Measurements from ENCODE around the gene CIB4. TPM values are rescaled to one million over a fixed set of nuclear protein-coding genes. Genes with fewer than 3 reads are reported as not detected.
"Not testable (repeated sequence)": the region's sequence is repeated elsewhere in the genome, so short reads cannot be mapped to it uniquely, and the experiment has no call there.

The CIB4 gene
- total RNA-seq, 8 experiments from 2014 or later: 0.50 to 1.00 TPM; not detected in 6

- in situ Hi-C loops (cut with MboI; ENCODE audit: low pct_unique_long_range_greater_than_20kb in 2 of 9, low sequenced_read_pairs in 9 of 9, unreplicated experiment in 9 of 9): no loop called here
- Histone ChIP-seq H3K4me3 (no peak overlapping the region), H3K27ac (no peak overlapping the region), H3K4me1 (replicated peaks in 1 of 2) (no peaks in the 10 kb centered on the region)
- WGBS, 10 experiments: 22 to 100% (median 85%) methylated on average over 3 to 10 of the region's 14 CpGs; no CpG with 5 or more reads in 7 of the 10 experiments
- peak in 2 of 8 experiments; percentile 61 to 91 for ATAC-seq (replicated peaks in 6 of 8)
Measured at GRCh38 chr2:26674002-26674751, 33.0 kb upstream of the CIB4 start.

- no peak overlapping the region for H3K27ac ChIP-seq
- H3K4me3 ChIP-seq: no peak overlapping the region
- no peaks in the 10 kb centered on the region for H3K4me1 ChIP-seq (replicated peaks in 1 of 2)
- 0 to 94% (median 48%) methylated on average over 1 to 8 of the region's 9 CpGs; no CpG with 5 or more reads in 3 of the 10 experiments for WGBS, 10 experiments
- in situ Hi-C loops (cut with MboI; ENCODE audit: low pct_unique_long_range_greater_than_20kb in 2 of 9, low sequenced_read_pairs in 9 of 9, unreplicated experiment in 9 of 9): no loop called here
- ATAC-seq (replicated peaks in 6 of 8): no peak
Measured at GRCh38 chr2:26672818-26673393, 31.7 kb upstream of the CIB4 start.

GRCh38 chr2:26672112-26672817, 31.1 kb upstream of the CIB4 start:
- ATAC-seq (replicated peaks in 6 of 8): no peak
- in situ Hi-C loops (cut with MboI; ENCODE audit: low pct_unique_long_range_greater_than_20kb in 2 of 9, low sequenced_read_pairs in 9 of 9, unreplicated experiment in 9 of 9): no loop called here
- Histone ChIP-seq H3K4me1 (replicated peaks in 1 of 2) (no peaks in the 10 kb centered on the region), H3K27ac (no peak overlapping the region), H3K4me3 (no peak overlapping the region)
- 59 to 100% (median 83%) methylated on average over 1 to 6 of the region's 11 CpGs; no CpG with 5 or more reads in 5 of the 10 experiments for WGBS, 10 experiments

GRCh38 chr2:26671691-26672090, 30.5 kb upstream of the CIB4 start:
- Histone ChIP-seq H3K27ac (no peak overlapping the region), H3K4me3 (no peak overlapping the region), H3K4me1 (replicated peaks in 1 of 2) (no peaks in the 10 kb centered on the region)
- no peak for ATAC-seq (replicated peaks in 6 of 8)
- in situ Hi-C loops (cut with MboI; ENCODE audit: low pct_unique_long_range_greater_than_20kb in 2 of 9, low sequenced_read_pairs in 9 of 9, unreplicated experiment in 9 of 9): no loop called here
- WGBS, 10 experiments: 54 to 92% (median 83%) methylated on average over 1 to 5 of the region's 5 CpGs; no CpG with 5 or more reads in 3 of the 10 experiments

- in situ Hi-C loops (cut with MboI; ENCODE audit: low pct_unique_long_range_greater_than_20kb in 2 of 9, low sequenced_read_pairs in 9 of 9, unreplicated experiment in 9 of 9): no loop called here
- Histone ChIP-seq H3K4me1 (replicated peaks in 1 of 2) (no peaks in the 10 kb centered on the region), H3K4me3 (no peak overlapping the region), H3K27ac (no peak overlapping the region)
- ATAC-seq (replicated peaks in 6 of 8): no peak
- WGBS, 10 experiments: 50 to 100% (median 75%) methylated on average over 1 to 2 of the region's 5 CpGs; no CpG with 5 or more reads in 3 of the 10 experiments
Measured at GRCh38 chr2:26670931-26671460, 29.8 kb upstream of the CIB4 start.

- H3K4me3 ChIP-seq: no peak overlapping the region
- ATAC-seq (replicated peaks in 6 of 8): no peak
Measured at GRCh38 chr2:26670171-26670570, 29.0 kb upstream of the CIB4 start.

GRCh38 chr2:26668856-26669750, 27.9 kb upstream of the CIB4 start:
- H3K4me1 ChIP-seq (replicated peaks in 1 of 2): no peaks in the 10 kb centered on the region
- H3K4me3 ChIP-seq: no peak overlapping the region
- in situ Hi-C loops (cut with MboI; ENCODE audit: low pct_unique_long_range_greater_than_20kb in 2 of 9, low sequenced_read_pairs in 9 of 9, unreplicated experiment in 9 of 9): no loop called here
- H3K27ac ChIP-seq: no peak overlapping the region
- 53 to 100% (median 63%) methylated on average over 1 to 6 of the region's 8 CpGs; no CpG with 5 or more reads in 1 of the 10 experiments for WGBS, 10 experiments
- no peak for ATAC-seq (replicated peaks in 6 of 8)

More at GRCh38 chr2:26670171-26670570, 29.0 kb upstream of the CIB4 start:
- Histone ChIP-seq H3K27ac (no peak overlapping the region), H3K4me1 (replicated peaks in 1 of 2) (no peaks in the 10 kb centered on the region)
- WGBS, 10 experiments: 0 to 20% (median 0%) methylated on average over 1 to 2 of the region's 3 CpGs; no CpG with 5 or more reads in 7 of the 10 experiments
- in situ Hi-C loops (cut with MboI; ENCODE audit: low pct_unique_long_range_greater_than_20kb in 2 of 9, low sequenced_read_pairs in 9 of 9, unreplicated experiment in 9 of 9): no loop called here

- Histone ChIP-seq H3K4me1 (replicated peaks in 1 of 2) (no peaks in the 10 kb centered on the region), H3K4me3 (no peak overlapping the region), H3K27ac (no peak overlapping the region)
- WGBS, 10 experiments: 60 to 100% (median 85%) methylated on average over 1 to 4 of the region's 4 CpGs; no CpG with 5 or more reads in 3 of the 10 experiments
- no peak for ATAC-seq (replicated peaks in 6 of 8)
- in situ Hi-C loops (cut with MboI; ENCODE audit: low pct_unique_long_range_greater_than_20kb in 2 of 9, low sequenced_read_pairs in 9 of 9, unreplicated experiment in 9 of 9): no loop called here
Measured at GRCh38 chr2:26668041-26668440, 26.9 kb upstream of the CIB4 start.

GRCh38 chr2:26666671-26667070, 25.5 kb upstream of the CIB4 start:
- Histone ChIP-seq H3K27ac (no peak overlapping the region), H3K4me3 (no peak overlapping the region), H3K4me1 (replicated peaks in 1 of 2) (no peaks in the 10 kb centered on the region)
- 0 to 92% (median 65%) methylated on average over 1 to 2 of the region's 2 CpGs; no CpG with 5 or more reads in 2 of the 10 experiments for WGBS, 10 experiments
- in situ Hi-C loops (cut with MboI; ENCODE audit: low pct_unique_long_range_greater_than_20kb in 2 of 9, low sequenced_read_pairs in 9 of 9, unreplicated experiment in 9 of 9): no loop called here
- no peak for ATAC-seq (replicated peaks in 6 of 8)

GRCh38 chr2:26665296-26665695, 24.1 kb upstream of the CIB4 start:
- H3K4me3 ChIP-seq; H3K27ac ChIP-seq; H3K4me1 ChIP-seq (replicated peaks in 1 of 2); ATAC-seq (replicated peaks in 6 of 8); in situ Hi-C loops (cut with MboI; ENCODE audit: low pct_unique_long_range_greater_than_20kb in 2 of 9, low sequenced_read_pairs in 9 of 9, unreplicated experiment in 9 of 9): not testable (repeated sequence)
- 94% methylated on average over 2 of the region's 21 CpGs; no CpG with 5 or more reads in 9 of the 10 experiments for WGBS, 10 experiments

- ATAC-seq (replicated peaks in 6 of 8): no peak
- Histone ChIP-seq H3K27ac (no peak overlapping the region), H3K4me1 (replicated peaks in 1 of 2) (no peaks in the 10 kb centered on the region), H3K4me3 (no peak overlapping the region)
- in situ Hi-C loops (cut with MboI; ENCODE audit: low pct_unique_long_range_greater_than_20kb in 2 of 9, low sequenced_read_pairs in 9 of 9, unreplicated experiment in 9 of 9): no loop called here
- WGBS, 10 experiments: 0 to 100% (median 44%) methylated on average over 1 of the region's 1 CpG
Measured at GRCh38 chr2:26660363-26660962, 19.3 kb upstream of the CIB4 start.
